Measurements from ENCODE around the gene FRMD8. TPM values are rescaled to one million over a fixed set of nuclear protein-coding genes. Genes with fewer than 3 reads are reported as not detected.

Gene FRMD8
- total and polyA plus RNA-seq, 2 of the 4 experiments (the other 2 are of a cell fraction) = 11.3 to 19.8 TPM

- ATAC-seq (ENCODE audit: low read depth) (no peak), DNase-seq (no peak)
- no peak overlapping the region for H3K23ac ChIP-seq (ENCODE audit: low read depth, low read length)
- ChIA-PET POLR2A (ENCODE audit: unreplicated experiment) (interaction anchor here (1.7 to 4.7 kb wide), 2 partner anchors 42 to 119 kb away, joined by 5 to 32 read pairs; partner anchors contain the start of genes MALAT1 and NEAT1), CTCF (interaction anchor here (0.5 kb wide), 1 partner anchor 14 kb away, joined by 3 read pairs; no protein-coding TSS in a partner anchor)
- H3K14ac ChIP-seq (replicated peaks; ENCODE audit: low read depth, low read length) = no peak overlapping the region
- dilution Hi-C loops (cut with HindIII; ENCODE audit: low sequenced_read_pairs, unreplicated experiment) (no loop called here), in situ Hi-C loops (cut with MboI; ENCODE audit: low sequenced_read_pairs) (no loop called here), intact Hi-C loops (cut with micrococcal nuclease) (loop anchor here (5.0 kb wide), 1 partner anchor 192 kb away; the partner anchor contains the start of genes FAM89B and ZNRD2)
- no peak overlapping the region for H3K18ac ChIP-seq (ENCODE audit: low read depth, low read length)
- H3K4me1 ChIP-seq (ENCODE audit: control insufficient read depth, insufficient read depth, low read length) = peaks cover 24% of the 10 kb centered on the region
- peak overlapping the region; percentile 88 for H2AK5ac ChIP-seq (ENCODE audit: low read depth, low read length)
- H3K9ac ChIP-seq (ENCODE audit: low read depth, low read length) = no peak overlapping the region
- H2BK15ac ChIP-seq (ENCODE audit: low read depth, low read length) = 0 out of 3 replicates have a peak overlapping the region, but pooled peaks have one; percentile 25
- no peak overlapping the region for H3K27ac ChIP-seq (ENCODE audit: insufficient read depth, low read length)
- no peak overlapping the region for H4K5ac ChIP-seq (ENCODE audit: low read depth, low read length)
- 95% methylated on average over 5 of the region's 16 CpGs; no CpG with 5 or more reads in 1 of the 2 experiments for WGBS, 2 experiments (ENCODE audit: extremely low coverage in 2 of 2, insufficient read length in 1 of 2)
- peaks cover 10 to 49% of the 10 kb centered on the region in 2 experiments for H3K79me1 ChIP-seq (ENCODE audit: low read depth in 1 of 2, low read length in 2 of 2)
- no peaks in the 10 kb centered on the region for H3K9me3 ChIP-seq (ENCODE audit: control insufficient read depth, insufficient read depth, low read length)
- H3K4ac ChIP-seq (ENCODE audit: low read depth, low read length) = peak overlapping the region; percentile 99
- peaks cover 24% of the 10 kb centered on the region for H3K9me1 ChIP-seq (ENCODE audit: insufficient read depth, low read length)
- H3K36me3 ChIP-seq (ENCODE audit: control insufficient read depth, insufficient read depth, low read length) = no peaks in the 10 kb centered on the region
- peak overlapping the region; percentile 23 for H4K91ac ChIP-seq (ENCODE audit: insufficient read depth, low read depth, low read length)
- H3K4me2 ChIP-seq (ENCODE audit: low read depth, low read length) = no peak overlapping the region
- H4K20me1 ChIP-seq (ENCODE audit: insufficient read depth, low read length) = peaks cover 6% of the 10 kb centered on the region
- H3K27me3 ChIP-seq (ENCODE audit: control insufficient read depth, insufficient read depth, low read length) = no peaks in the 10 kb centered on the region
- H2AFZ ChIP-seq (replicated peaks; ENCODE audit: low read length, poor library complexity) = peak overlapping the region; percentile 8
- peak overlapping the region; percentile 44 for H2BK120ac ChIP-seq (ENCODE audit: low read depth, low read length)
- H2BK5ac ChIP-seq (ENCODE audit: low read depth, low read length, poor library complexity, severe bottlenecking) = no peak overlapping the region
- H3K4me3 ChIP-seq (ENCODE audit: insufficient read depth, low read depth, low read length) = no peak overlapping the region
- TF ChIP-seq CTCF (conservative IDR thresholded peaks at IDR 0.05; ENCODE audit: low read depth, low read length) = no peak
- no peak for TF ChIP-seq RCOR1 (IDR thresholded peaks at IDR 0.05; ENCODE audit: insufficient replicate concordance, low read length)
- no peak for TF ChIP-seq USF2 (IDR thresholded peaks at IDR 0.05; ENCODE audit: low read depth, low read length)
- no peak for TF ChIP-seq MXI1 (IDR thresholded peaks at IDR 0.05; ENCODE audit: borderline replicate concordance, low read depth, low read length)
- TF ChIP-seq SMC3 (IDR thresholded peaks at IDR 0.05; ENCODE audit: low read depth, low read length) = no peak
- no peak for TF ChIP-seq RFX5 (IDR thresholded peaks at IDR 0.05; ENCODE audit: low read depth, low read length)
- TF ChIP-seq CEBPB (IDR thresholded peaks at IDR 0.05; ENCODE audit: low read depth, low read length) = no peak
- TF ChIP-seq ELK1 (IDR thresholded peaks at IDR 0.05; ENCODE audit: borderline replicate concordance, low read depth, low read length) = no peak
- no peak for TF ChIP-seq BHLHE40 (IDR thresholded peaks at IDR 0.05; ENCODE audit: low read depth, low read length)
- TF ChIP-seq POLR2A (IDR thresholded peaks at IDR 0.05; ENCODE audit: low read depth, low read length) = no peak
- TF ChIP-seq CHD1 (IDR thresholded peaks at IDR 0.05; ENCODE audit: low read depth, low read length) = no peak
- peak overlapping the region; percentile 50; the same call in 1 of the 2 replicates for H2BK20ac ChIP-seq (ENCODE audit: low read depth, low read length)
- H3K56ac ChIP-seq (ENCODE audit: extremely low read depth, insufficient read depth, low read length) = no peak overlapping the region
- no TSS peak for BruUV-seq (replicated peaks)
- peak overlapping the region; percentile 23 for H2AK9ac ChIP-seq (replicated peaks; ENCODE audit: low read depth, low read length, poor library complexity)
- H4K8ac ChIP-seq (ENCODE audit: low read depth in 2 of 2, low read length in 2 of 2) = peak overlapping the region in 1 of 2 experiments; percentile 42; a peak in 2 of 4 replicates
Measured at GRCh38 chr11:65380460-65381119, 5.8 kb upstream of the FRMD8 start.

All from IMR-90 (cell line).